IMR-90 (cell line): ENCODE results near the gene TPD52L2. TPM values are rescaled to one million over a fixed set of nuclear protein-coding genes. Genes with fewer than 3 reads are reported as not detected.

Experiments
- ATAC-seq: fragments of 200-7000 bp; cut with Tn5 transposase; 2 replicates; pipeline ENCODE4 v1.9.1; 2020; ENCODE audit warnings: low read depth, mild to moderate bottlenecking, moderate library complexity
- BruUV-seq: library from RNA; stranded (reverse); fragments of 400-500 nt; replicated peaks from 2 replicates; lab custom pipeline; 2021; lab: Mats Ljungman, UMichigan
- CTCF ChIA-PET: fragments of 300-600 bp; formaldehyde crosslinking; extraction: SDS; loops from one replicate; lab custom pipeline; 2021; ENCODE audit warnings: antibody characterized with exemption; lab: Yijun Ruan, JAX
- POLR2A ChIA-PET: fragments of 300-600 bp; sonication (Branson Sonifier 250); formaldehyde crosslinking; loops from one replicate; lab custom pipeline; 2022; ENCODE audit warnings: antibody characterized with exemption; ENCODE audit not compliant: unreplicated experiment; lab: Charles Lee
- DNase-seq: peaks from one replicate; pipeline ENCODE4 v3.0.0; 2013
- H2AFZ ChIP-seq: replicated peaks from 2 replicates; pipeline ENCODE3; 2013; ENCODE audit warnings: low read length, mild to moderate bottlenecking; ENCODE audit not compliant: poor library complexity
- H2AK5ac ChIP-seq: 2 replicates; pipeline ENCODE4 v1.6.1; 2013; ENCODE audit warnings: low read depth, low read length, inconsistent platforms
- H2AK9ac ChIP-seq: replicated peaks from 2 replicates; pipeline ENCODE3; 2013; ENCODE audit warnings: mild to moderate bottlenecking, low read depth, low read length, moderate library complexity; ENCODE audit not compliant: poor library complexity
- H2BK120ac ChIP-seq: 2 replicates; pipeline ENCODE4 v1.6.1; 2013; ENCODE audit warnings: low read depth, low read length, inconsistent platforms
- H2BK15ac ChIP-seq: 3 replicates; pipeline ENCODE4 v1.6.1; 2013; ENCODE audit warnings: low read depth, low read length, inconsistent platforms
- H2BK20ac ChIP-seq: 2 replicates; pipeline ENCODE4 v1.6.1; 2013; ENCODE audit warnings: low read depth, mild to moderate bottlenecking, inconsistent platforms, low read length, moderate library complexity
- H2BK5ac ChIP-seq: 2 replicates; pipeline ENCODE4 v1.6.1; 2013; ENCODE audit warnings: mild to moderate bottlenecking, low read depth, low read length, inconsistent platforms; ENCODE audit not compliant: poor library complexity, severe bottlenecking
- H3K14ac ChIP-seq: replicated peaks from 2 replicates; pipeline ENCODE4 v1.6.1; 2013; ENCODE audit warnings: low read depth, low read length, inconsistent platforms
- H3K18ac ChIP-seq: 2 replicates; pipeline ENCODE4 v1.6.1; 2013; ENCODE audit warnings: low read depth, low read length, control low read depth
- H3K23ac ChIP-seq: 2 replicates; pipeline ENCODE4 v1.6.1; 2013; ENCODE audit warnings: low read depth, low read length, inconsistent platforms
- H3K27ac ChIP-seq: 2 replicates; pipeline ENCODE4 v1.5.1; 2013; ENCODE audit warnings: mild to moderate bottlenecking, control low read depth, low read length; ENCODE audit not compliant: insufficient read depth
- H3K27me3 ChIP-seq: 2 replicates; pipeline ENCODE4 v1.6.1; 2013; ENCODE audit warnings: low read length; ENCODE audit not compliant: control insufficient read depth, insufficient read depth
- H3K36me3 ChIP-seq: 2 replicates; pipeline ENCODE4 v1.6.1; 2013; ENCODE audit warnings: low read length, mixed read lengths; ENCODE audit not compliant: control insufficient read depth, insufficient read depth
- H3K4ac ChIP-seq: 2 replicates; pipeline ENCODE4 v1.6.1; 2013; ENCODE audit warnings: low read depth, low read length, inconsistent platforms
- H3K4me1 ChIP-seq: 2 replicates; pipeline ENCODE4 v1.6.1; 2013; ENCODE audit warnings: low read length, mixed read lengths; ENCODE audit not compliant: control insufficient read depth, insufficient read depth
- H3K4me2 ChIP-seq: 2 replicates; pipeline ENCODE4 v1.6.1; 2013; ENCODE audit warnings: low read depth, mild to moderate bottlenecking, control low read depth, low read length, moderate library complexity
- H3K4me3 ChIP-seq: 2 replicates; pipeline ENCODE4 v1.5.1; 2013; ENCODE audit warnings: low read depth, mild to moderate bottlenecking, control low read depth, low read length, moderate library complexity; ENCODE audit not compliant: insufficient read depth
- H3K56ac ChIP-seq: 2 replicates; pipeline ENCODE4 v1.6.1; 2013; ENCODE audit warnings: low read length, inconsistent platforms; ENCODE audit not compliant: insufficient read depth; ENCODE audit errors: extremely low read depth
- H3K79me1 ChIP-seq, 2 experiments: 2 replicates each; pipeline ENCODE4 v1.6.1; 2013; ENCODE audit warnings: low read length in 2 of 2, inconsistent platforms in 1 of 2, low read depth in 1 of 2
- H3K9ac ChIP-seq: 2 replicates; pipeline ENCODE4 v1.6.1; 2013; ENCODE audit warnings: low read depth, low read length, control low read depth
- H3K9me1 ChIP-seq: 2 replicates; pipeline ENCODE4 v1.6.1; 2013; ENCODE audit warnings: low read length, inconsistent platforms; ENCODE audit not compliant: insufficient read depth
- H3K9me3 ChIP-seq: 2 replicates; pipeline ENCODE4 v1.6.1; 2013; ENCODE audit warnings: low read length; ENCODE audit not compliant: control insufficient read depth, insufficient read depth
- H4K20me1 ChIP-seq: 2 replicates; pipeline ENCODE4 v1.6.1; 2013; ENCODE audit warnings: low read length, inconsistent platforms; ENCODE audit not compliant: insufficient read depth
- H4K5ac ChIP-seq: 2 replicates; pipeline ENCODE4 v1.6.1; 2013; ENCODE audit warnings: mild to moderate bottlenecking, low read depth, low read length, control low read depth
- H4K8ac ChIP-seq, 2 experiments: 2 replicates each; pipeline ENCODE4 v1.6.1; 2013; ENCODE audit warnings: low read depth in 2 of 2, low read length in 2 of 2, control low read depth in 1 of 2, inconsistent platforms in 1 of 2
- H4K91ac ChIP-seq: 2 replicates; pipeline ENCODE4 v1.6.1; 2013; ENCODE audit warnings: low read depth, low read length, inconsistent platforms; ENCODE audit not compliant: insufficient read depth
- BHLHE40 ChIP-seq: fragments of 150-350 bp; IDR thresholded peaks from 2 replicates; pipeline ENCODE4 v1.6.1; 2016; ENCODE audit warnings: mild to moderate bottlenecking, low read depth, low read length
- CEBPB ChIP-seq: IDR thresholded peaks from 2 replicates; pipeline ENCODE4 v1.6.1; 2012; ENCODE audit warnings: low read depth, low read length, improper control_type of control experiment
- CHD1 ChIP-seq: IDR thresholded peaks from 2 replicates; pipeline ENCODE4 v1.6.1; 2012; ENCODE audit warnings: low read depth, low read length, improper control_type of control experiment
- FOS ChIP-seq: fragments of 150-350 bp; IDR thresholded peaks from 2 replicates; pipeline ENCODE4 v1.6.1; 2016; ENCODE audit warnings: low read depth, low read length
- MAFK ChIP-seq: IDR thresholded peaks from 2 replicates; pipeline ENCODE4 v1.6.1; 2012; ENCODE audit warnings: low read depth, low read length, improper control_type of control experiment
- MAZ ChIP-seq: IDR thresholded peaks from 2 replicates; pipeline ENCODE4 v1.6.1; 2012; ENCODE audit warnings: low read depth, mild to moderate bottlenecking, low read length, improper control_type of control experiment, moderate library complexity, borderline replicate concordance
- MXI1 ChIP-seq: IDR thresholded peaks from 2 replicates; pipeline ENCODE4 v1.6.1; 2012; ENCODE audit warnings: low read depth, mild to moderate bottlenecking, low read length, moderate library complexity, borderline replicate concordance
- POLR2A ChIP-seq: IDR thresholded peaks from 2 replicates; pipeline ENCODE4 v1.6.1; 2012; ENCODE audit warnings: mild to moderate bottlenecking, low read depth, low read length
- RAD21 ChIP-seq: IDR thresholded peaks from 2 replicates; pipeline ENCODE4 v1.6.1; 2012; ENCODE audit warnings: low read length, improper control_type of control experiment
- RCOR1 ChIP-seq: IDR thresholded peaks from 2 replicates; pipeline ENCODE4 v1.6.1; 2012; ENCODE audit warnings: mild to moderate bottlenecking, low read length, improper control_type of control experiment; ENCODE audit not compliant: insufficient replicate concordance
- RFX5 ChIP-seq: IDR thresholded peaks from 2 replicates; pipeline ENCODE4 v1.8.0; 2012; ENCODE audit warnings: low read depth, mild to moderate bottlenecking, low read length, moderate library complexity
- SMC3 ChIP-seq: fragments of 150-350 bp; IDR thresholded peaks from 2 replicates; pipeline ENCODE4 v1.6.1; 2016; ENCODE audit warnings: low read depth, mild to moderate bottlenecking, antibody characterized with exemption, low read length, moderate library complexity
- WGBS, 2 experiments: methylation state at CpG; one replicate each; pipeline versions ENCODE4 v1.1.5 to v1.1.7; 2013; ENCODE audit warnings: missing lambda C conversion rate in 2 of 2; ENCODE audit not compliant: insufficient read length in 1 of 2; ENCODE audit errors: extremely low coverage in 2 of 2; 5-methylcytosine and 5-hydroxymethylcytosine counted together
- dilution Hi-C: fragments of 300-500 bp; cut with HindIII; formaldehyde crosslinking; loops from one replicate; pipeline ENCODE4 v1.14.3; 2018; ENCODE audit warnings: low sequenced_read_pairs; ENCODE audit not compliant: unreplicated experiment
- in situ Hi-C: fragments of 300-500 bp; cut with MboI; formaldehyde crosslinking; loops from 3 replicates; pipeline ENCODE4 v1.14.3; 2019; ENCODE audit warnings: low sequenced_read_pairs, inconsistent platforms, mixed read lengths
- intact Hi-C: fragments of 100-400 bp; cut with micrococcal nuclease; formaldehyde crosslinking; loops from 2 replicates; pipeline ENCODE4 v1.10.0; 2022
- polyA plus RNA-seq, 3 experiments: library from polyadenylated mRNA; depleted of rRNA; stranded (reverse); fragments of >200 nt; gene quantifications; 2 replicates each; pipeline ENCODE4 v1.2.3, GENCODE V29; 2012; ENCODE audit warnings: low replicate concordance in 1 of 3
- total RNA-seq: library from RNA; depleted of rRNA; stranded (reverse); fragments of >200 nt; gene quantifications from 2 replicates; pipeline ENCODE4 v1.2.3, GENCODE V29; 2012
- TF ChIP-seq, protein P1 (sequence below): fragments of 150-350 bp; IDR thresholded peaks from 2 replicates; pipeline ENCODE4 v1.6.1; 2016; ENCODE audit warnings: low read depth, mild to moderate bottlenecking, low read length, moderate library complexity, borderline replicate concordance
- TF ChIP-seq, protein P2 (sequence below): fragments of 150-350 bp; IDR thresholded peaks from 2 replicates; pipeline ENCODE4 v1.6.1; 2017; ENCODE audit warnings: mild to moderate bottlenecking, antibody characterized with exemption, low read length, low read depth

The TPD52L2 gene
- total and polyA plus RNA-seq, 2 of the 4 experiments (the other 2 are of a cell fraction), result 113 to 189 TPM

DNA sequence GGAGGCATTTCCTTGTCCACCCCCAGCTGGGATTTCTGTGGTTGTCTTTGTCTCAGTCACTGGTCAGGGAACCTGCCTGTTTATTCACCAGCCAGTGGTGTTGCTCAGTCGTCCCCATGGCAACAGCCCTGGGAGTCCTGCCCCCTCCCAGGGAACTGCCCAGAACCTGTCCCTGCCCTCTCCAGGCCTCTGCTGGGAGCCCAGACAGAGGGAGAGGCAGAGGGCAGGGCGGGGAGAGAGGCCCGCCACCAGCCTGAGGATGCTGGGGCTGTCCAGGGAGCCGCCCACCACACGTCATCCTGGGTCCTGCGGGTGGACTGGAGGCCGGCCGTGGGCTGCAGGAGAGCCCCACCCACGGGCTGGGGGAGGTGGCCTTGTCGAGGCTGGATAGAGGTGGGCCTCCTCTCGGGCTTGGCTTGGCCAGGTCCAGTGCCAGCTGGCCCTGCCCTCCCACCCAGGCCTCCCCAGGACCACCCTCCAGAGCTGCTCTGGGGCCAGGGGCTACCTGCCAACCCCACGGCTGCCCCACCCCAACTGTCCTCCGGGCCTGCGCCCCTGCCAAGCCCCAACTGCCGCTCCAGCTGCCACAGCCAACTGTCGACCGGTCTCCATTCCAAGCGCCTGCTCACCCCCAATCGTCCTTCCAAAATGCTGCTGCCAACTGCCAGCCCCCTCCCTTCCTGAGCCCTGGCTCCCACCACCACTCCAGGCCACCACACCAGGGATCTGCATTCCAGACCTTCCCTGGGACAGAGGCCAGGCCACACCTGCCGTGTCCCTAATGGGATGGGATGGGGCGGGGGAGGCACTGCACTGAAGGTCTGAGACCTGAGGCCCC is 29.8 kb upstream of the TPD52L2 start:
- ChIA-PET POLR2A (no interaction called here), CTCF (no interaction called here)
- in situ Hi-C loops (no loop called here), intact Hi-C loops (no loop called here), dilution Hi-C loops (no loop called here)
- BruUV-seq, result no TSS peak
- H3K18ac ChIP-seq, result peak overlapping the region; percentile 24; the same call in 1 of the 2 replicates
- peak overlapping the region; percentile 48; the same call in 1 of the 3 replicates for H2BK15ac ChIP-seq
- peak overlapping the region; percentile 16 for H3K27ac ChIP-seq
- H2AFZ ChIP-seq, result peak overlapping the region; percentile 83
- H3K27me3 ChIP-seq, result no peaks in the 10 kb centered on the region
- peak overlapping the region; percentile 97 for H3K4ac ChIP-seq
- H3K9me1 ChIP-seq, result peaks cover 13% of the 10 kb centered on the region
- peak; percentile 87 for ATAC-seq
- H3K56ac ChIP-seq, result no peak overlapping the region
- peak overlapping the region; percentile 98 for H2AK9ac ChIP-seq
- H2BK20ac ChIP-seq, result peak overlapping the region; percentile 1; the same call in 1 of the 2 replicates
- H3K9me3 ChIP-seq, result no peaks in the 10 kb centered on the region
- H3K4me2 ChIP-seq, result no peak overlapping the region
- peak overlapping the region; percentile 83 to 87 for H4K8ac ChIP-seq
- H2AK5ac ChIP-seq, result peak overlapping the region; percentile 98
- peaks cover 0 to 14% of the 10 kb centered on the region in 2 experiments; a peak in 1 of 4 replicates for H3K79me1 ChIP-seq
- peak overlapping the region; percentile 69 for H2BK120ac ChIP-seq
- H3K4me1 ChIP-seq, result peaks cover 28% of the 10 kb centered on the region
- H4K20me1 ChIP-seq, result no peaks in the 10 kb centered on the region
- H3K36me3 ChIP-seq, result no peaks in the 10 kb centered on the region
- peak overlapping the region; percentile 79 for H4K91ac ChIP-seq
- peak overlapping the region; percentile 48; the same call in 1 of the 2 replicates for H3K14ac ChIP-seq
- no peak overlapping the region for H3K23ac ChIP-seq
- peak overlapping the region; percentile 89 for H4K5ac ChIP-seq
- H3K9ac ChIP-seq, result peak overlapping the region; percentile 21; the same call in 1 of the 2 replicates
- no peak overlapping the region for H3K4me3 ChIP-seq
- 13% methylated on average over 3 of the region's 21 CpGs; no CpG with 5 or more reads in 1 of the 2 experiments for WGBS, 2 experiments
- H2BK5ac ChIP-seq, result peak overlapping the region; percentile 17
- peak; percentile 99 for DNase-seq
- no peak for TF ChIP-seq BHLHE40
- no peak for TF ChIP-seq RFX5
- TF ChIP-seq CHD1, result no peak
- TF ChIP-seq FOS, result 0 out of 2 replicates have a peak, but pooled peaks have one; percentile 27
- TF ChIP-seq RCOR1, result no peak
- no peak for TF ChIP-seq POLR2A
- no peak for TF ChIP-seq MAFK
- peak; percentile 43; the same call in 1 of the 2 replicates for TF ChIP-seq MXI1
- TF ChIP-seq, protein P1, sequence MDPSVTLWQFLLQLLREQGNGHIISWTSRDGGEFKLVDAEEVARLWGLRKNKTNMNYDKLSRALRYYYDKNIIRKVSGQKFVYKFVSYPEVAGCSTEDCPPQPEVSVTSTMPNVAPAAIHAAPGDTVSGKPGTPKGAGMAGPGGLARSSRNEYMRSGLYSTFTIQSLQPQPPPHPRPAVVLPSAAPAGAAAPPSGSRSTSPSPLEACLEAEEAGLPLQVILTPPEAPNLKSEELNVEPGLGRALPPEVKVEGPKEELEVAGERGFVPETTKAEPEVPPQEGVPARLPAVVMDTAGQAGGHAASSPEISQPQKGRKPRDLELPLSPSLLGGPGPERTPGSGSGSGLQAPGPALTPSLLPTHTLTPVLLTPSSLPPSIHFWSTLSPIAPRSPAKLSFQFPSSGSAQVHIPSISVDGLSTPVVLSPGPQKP, result no peak
- no peak for TF ChIP-seq CEBPB
- TF ChIP-seq MAZ, result peak; percentile 90
- no peak for TF ChIP-seq SMC3
- TF ChIP-seq RAD21, result no peak
- TF ChIP-seq, protein P2, sequence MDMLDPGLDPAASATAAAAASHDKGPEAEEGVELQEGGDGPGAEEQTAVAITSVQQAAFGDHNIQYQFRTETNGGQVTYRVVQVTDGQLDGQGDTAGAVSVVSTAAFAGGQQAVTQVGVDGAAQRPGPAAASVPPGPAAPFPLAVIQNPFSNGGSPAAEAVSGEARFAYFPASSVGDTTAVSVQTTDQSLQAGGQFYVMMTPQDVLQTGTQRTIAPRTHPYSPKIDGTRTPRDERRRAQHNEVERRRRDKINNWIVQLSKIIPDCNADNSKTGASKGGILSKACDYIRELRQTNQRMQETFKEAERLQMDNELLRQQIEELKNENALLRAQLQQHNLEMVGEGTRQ, result no peak
